ENCODE data around the gene SIDT1.

Gene SIDT1

DNA sequence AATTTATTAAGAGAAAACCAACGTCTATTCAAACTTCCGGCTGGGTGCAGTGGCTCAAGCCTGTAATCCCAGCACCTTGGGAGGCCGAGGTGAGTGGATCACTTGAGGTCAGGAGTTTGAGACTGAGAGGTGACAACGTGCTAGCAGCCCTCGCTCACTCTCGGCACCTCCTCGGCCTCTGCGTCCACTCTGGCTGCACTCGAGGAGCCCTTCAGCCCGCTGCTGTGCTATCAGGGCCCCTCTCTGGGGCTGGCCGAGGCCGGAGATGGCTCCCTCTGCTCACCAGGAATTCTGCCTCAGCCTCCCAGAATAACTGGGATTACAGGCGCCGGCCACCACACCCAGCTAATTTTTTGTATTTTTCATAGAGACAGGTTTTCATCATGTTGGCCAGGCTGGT is 105.4 kb downstream of the SIDT1 start:
- in situ Hi-C loops (cut with HindIII; ENCODE audit: low pct_ligation_motif_present, low sequenced_read_pairs): no loop called here
- TF ChIP-seq, protein P1, sequence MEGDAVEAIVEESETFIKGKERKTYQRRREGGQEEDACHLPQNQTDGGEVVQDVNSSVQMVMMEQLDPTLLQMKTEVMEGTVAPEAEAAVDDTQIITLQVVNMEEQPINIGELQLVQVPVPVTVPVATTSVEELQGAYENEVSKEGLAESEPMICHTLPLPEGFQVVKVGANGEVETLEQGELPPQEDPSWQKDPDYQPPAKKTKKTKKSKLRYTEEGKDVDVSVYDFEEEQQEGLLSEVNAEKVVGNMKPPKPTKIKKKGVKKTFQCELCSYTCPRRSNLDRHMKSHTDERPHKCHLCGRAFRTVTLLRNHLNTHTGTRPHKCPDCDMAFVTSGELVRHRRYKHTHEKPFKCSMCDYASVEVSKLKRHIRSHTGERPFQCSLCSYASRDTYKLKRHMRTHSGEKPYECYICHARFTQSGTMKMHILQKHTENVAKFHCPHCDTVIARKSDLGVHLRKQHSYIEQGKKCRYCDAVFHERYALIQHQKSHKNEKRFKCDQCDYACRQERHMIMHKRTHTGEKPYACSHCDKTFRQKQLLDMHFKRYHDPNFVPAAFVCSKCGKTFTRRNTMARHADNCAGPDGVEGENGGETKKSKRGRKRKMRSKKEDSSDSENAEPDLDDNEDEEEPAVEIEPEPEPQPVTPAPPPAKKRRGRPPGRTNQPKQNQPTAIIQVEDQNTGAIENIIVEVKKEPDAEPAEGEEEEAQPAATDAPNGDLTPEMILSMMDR (IDR thresholded peaks at IDR 0.05; ENCODE audit: low read depth, low read length, missing control alignments): no peak
- no peak overlapping the region for H3K27ac ChIP-seq
- H3K27me3 ChIP-seq (replicated peaks): no peaks in the 10 kb centered on the region
- H3K4me3 ChIP-seq (ENCODE audit: low read depth, low read length): no peak overlapping the region
- no peak for DNase-seq
- no peaks in the 10 kb centered on the region for H3K36me3 ChIP-seq (replicated peaks)

DNA sequence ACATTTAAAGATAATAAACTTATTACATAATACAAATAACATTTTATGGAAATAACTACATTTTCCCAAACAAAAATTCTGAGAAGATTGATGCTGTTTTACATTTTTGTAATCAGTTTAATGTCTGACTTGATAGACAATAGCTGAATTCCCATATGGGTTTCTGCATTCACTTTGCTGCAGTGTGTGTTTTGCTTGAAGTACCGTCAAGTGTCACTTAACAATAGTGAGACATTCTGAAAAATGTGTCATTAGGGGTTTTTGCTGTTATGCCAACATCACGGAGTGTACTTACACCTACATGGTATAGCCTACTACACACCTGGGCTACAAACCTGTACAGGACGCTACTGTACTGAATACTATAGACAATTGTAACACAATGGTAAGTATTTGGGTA is 106.6 kb downstream of the SIDT1 start:
- TF ChIP-seq, protein P1 (IDR thresholded peaks at IDR 0.05; ENCODE audit: low read depth, low read length, missing control alignments): no peak
- no peak overlapping the region for H3K27ac ChIP-seq
- in situ Hi-C loops (cut with HindIII; ENCODE audit: low pct_ligation_motif_present, low sequenced_read_pairs): no loop called here
- no peak for DNase-seq
- no peaks in the 10 kb centered on the region for H3K27me3 ChIP-seq (replicated peaks)
- no peak overlapping the region for H3K4me3 ChIP-seq (ENCODE audit: low read depth, low read length)
- H3K36me3 ChIP-seq (replicated peaks): no peaks in the 10 kb centered on the region

DNA sequence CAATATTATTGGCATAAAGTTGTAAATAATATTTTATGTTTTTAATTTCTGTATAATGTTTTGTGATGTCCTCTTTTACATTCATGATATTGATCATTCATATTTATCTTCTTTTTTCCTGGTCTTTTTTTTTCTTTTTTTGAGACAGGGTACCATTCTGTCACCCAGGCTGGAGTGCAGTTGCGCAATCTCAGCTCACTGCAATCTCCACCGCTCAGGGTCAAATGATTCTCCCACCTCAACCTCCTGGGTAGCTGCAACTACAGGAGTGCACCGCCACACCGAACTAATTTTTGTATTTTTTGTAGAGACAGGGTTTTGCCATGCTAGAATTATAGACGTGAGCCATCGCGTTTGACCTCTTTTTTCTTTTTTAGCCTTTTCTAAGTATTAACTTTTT is 111.2 kb downstream of the SIDT1 start:
- DNase-seq: no peak
- in situ Hi-C loops (cut with HindIII; ENCODE audit: low pct_ligation_motif_present, low sequenced_read_pairs): no loop called here
- H3K4me3 ChIP-seq (ENCODE audit: low read depth, low read length): no peak overlapping the region
- H3K27ac ChIP-seq: no peak overlapping the region
- TF ChIP-seq, protein P1 (IDR thresholded peaks at IDR 0.05; ENCODE audit: low read depth, low read length, missing control alignments): no peak
- no peaks in the 10 kb centered on the region for H3K27me3 ChIP-seq (replicated peaks)
- H3K36me3 ChIP-seq (replicated peaks): no peaks in the 10 kb centered on the region

DNA sequence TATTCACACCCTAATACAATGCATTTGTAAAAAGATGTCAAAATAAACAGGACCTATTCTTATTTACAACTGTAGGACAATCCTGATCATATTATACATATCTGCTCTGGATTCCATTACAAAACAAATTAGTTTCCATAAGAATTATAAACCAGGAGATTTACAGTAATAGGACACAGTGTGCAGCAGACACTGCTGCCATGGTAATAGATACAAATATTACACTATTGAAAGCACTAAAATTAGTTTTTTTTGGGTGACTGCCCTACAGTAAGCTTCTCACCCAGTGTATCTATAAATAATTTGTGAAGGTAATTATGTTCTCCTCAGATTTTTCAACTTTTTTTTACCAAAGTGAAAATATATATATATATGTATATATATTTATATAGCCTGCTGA is 116.2 kb downstream of the SIDT1 start:
- DNase-seq: no peak
- no peak overlapping the region for H3K27ac ChIP-seq
- no peak overlapping the region for H3K4me3 ChIP-seq (ENCODE audit: low read depth, low read length)
- TF ChIP-seq, protein P1 (IDR thresholded peaks at IDR 0.05; ENCODE audit: low read depth, low read length, missing control alignments): no peak
- H3K27me3 ChIP-seq (replicated peaks): no peaks in the 10 kb centered on the region
- H3K36me3 ChIP-seq (replicated peaks): no peaks in the 10 kb centered on the region
- in situ Hi-C loops (cut with HindIII; ENCODE audit: low pct_ligation_motif_present, low sequenced_read_pairs): no loop called here

DNA sequence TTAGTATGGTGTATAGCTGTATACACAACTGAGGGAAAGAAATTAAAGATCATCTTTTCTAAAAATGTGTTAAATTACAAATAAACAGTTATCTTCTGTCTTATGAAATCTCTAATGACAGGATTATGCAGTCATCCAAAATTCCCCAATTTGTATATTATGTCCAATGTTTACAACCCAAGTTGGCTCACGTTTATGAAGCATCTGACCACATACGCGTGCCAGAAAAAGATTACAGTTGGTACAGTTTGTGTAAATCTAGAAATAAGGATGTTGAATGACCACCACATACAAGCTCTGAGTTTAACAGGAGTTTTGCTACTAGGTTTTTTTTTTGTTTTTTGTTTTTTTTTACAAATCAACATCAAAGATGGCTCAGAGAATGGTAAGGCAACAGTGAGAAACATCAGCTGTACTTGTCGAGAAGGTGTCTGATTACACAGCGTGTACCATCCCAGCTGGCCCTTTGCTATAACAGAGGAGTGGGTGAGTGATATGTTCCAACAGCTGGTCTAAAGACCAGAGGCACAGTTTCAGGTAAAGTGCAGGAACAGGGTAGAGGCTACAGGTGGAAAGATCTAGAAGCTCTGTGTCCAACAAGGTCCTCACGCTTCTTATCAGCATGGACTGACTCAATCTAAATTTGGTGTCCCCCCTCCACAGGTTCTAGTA is 117.0 kb downstream of the SIDT1 start:
- Histone ChIP-seq H3K27ac (no peak overlapping the region), H3K36me3 (replicated peaks) (no peaks in the 10 kb centered on the region), H3K27me3 (replicated peaks) (no peaks in the 10 kb centered on the region), H3K4me3 (ENCODE audit: low read depth, low read length) (no peak overlapping the region)
- TF ChIP-seq, protein P1 (IDR thresholded peaks at IDR 0.05; ENCODE audit: low read depth, low read length, missing control alignments): no peak
- DNase-seq: no peak
- in situ Hi-C loops (cut with HindIII; ENCODE audit: low pct_ligation_motif_present, low sequenced_read_pairs): no loop called here

DNA sequence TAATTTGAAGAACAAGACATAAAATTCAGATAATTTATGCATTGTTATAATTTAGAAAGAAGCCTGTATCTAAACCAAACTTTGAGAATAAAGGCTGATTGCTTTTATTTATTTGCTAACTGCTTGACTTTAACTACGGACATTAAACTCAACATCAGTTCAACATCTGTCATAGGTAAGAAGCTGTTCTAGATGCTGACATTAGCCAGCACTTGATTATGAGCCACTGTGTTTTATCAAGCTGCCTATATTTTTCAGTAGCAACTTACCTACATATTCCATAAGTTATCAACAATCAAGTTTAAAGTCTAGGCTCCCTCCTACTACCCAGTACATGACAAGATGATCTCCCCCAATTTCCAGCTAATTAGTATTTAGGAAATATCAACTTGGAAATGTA is 122.0 kb downstream of the SIDT1 start:
- no peak for DNase-seq
- TF ChIP-seq, protein P1 (IDR thresholded peaks at IDR 0.05; ENCODE audit: low read depth, low read length, missing control alignments): no peak
- Histone ChIP-seq H3K27me3 (replicated peaks) (no peaks in the 10 kb centered on the region), H3K4me3 (ENCODE audit: low read depth, low read length) (no peak overlapping the region), H3K36me3 (replicated peaks) (no peaks in the 10 kb centered on the region), H3K27ac (no peak overlapping the region)
- in situ Hi-C loops (cut with HindIII; ENCODE audit: low pct_ligation_motif_present, low sequenced_read_pairs): no loop called here

All from brain microvascular endothelial cell (primary cell).